HPDE6-E6E7 (cell line): ENCODE data around the gene KIFAP3.
A peak's percentile ranks its signal among the peaks of the same experiment; 100 is the strongest.
"Not testable (repeated sequence)": the region's sequence is repeated elsewhere in the genome, so short reads cannot be mapped to it uniquely, and the experiment has no call there.

Experiments used
- DNase-seq: peaks from one replicate; pipeline ENCODE4 v3.0.0; 2011; ENCODE audit warnings: missing footprints; ENCODE audit errors: extremely low spot score

KIFAP3 gene

DNA sequence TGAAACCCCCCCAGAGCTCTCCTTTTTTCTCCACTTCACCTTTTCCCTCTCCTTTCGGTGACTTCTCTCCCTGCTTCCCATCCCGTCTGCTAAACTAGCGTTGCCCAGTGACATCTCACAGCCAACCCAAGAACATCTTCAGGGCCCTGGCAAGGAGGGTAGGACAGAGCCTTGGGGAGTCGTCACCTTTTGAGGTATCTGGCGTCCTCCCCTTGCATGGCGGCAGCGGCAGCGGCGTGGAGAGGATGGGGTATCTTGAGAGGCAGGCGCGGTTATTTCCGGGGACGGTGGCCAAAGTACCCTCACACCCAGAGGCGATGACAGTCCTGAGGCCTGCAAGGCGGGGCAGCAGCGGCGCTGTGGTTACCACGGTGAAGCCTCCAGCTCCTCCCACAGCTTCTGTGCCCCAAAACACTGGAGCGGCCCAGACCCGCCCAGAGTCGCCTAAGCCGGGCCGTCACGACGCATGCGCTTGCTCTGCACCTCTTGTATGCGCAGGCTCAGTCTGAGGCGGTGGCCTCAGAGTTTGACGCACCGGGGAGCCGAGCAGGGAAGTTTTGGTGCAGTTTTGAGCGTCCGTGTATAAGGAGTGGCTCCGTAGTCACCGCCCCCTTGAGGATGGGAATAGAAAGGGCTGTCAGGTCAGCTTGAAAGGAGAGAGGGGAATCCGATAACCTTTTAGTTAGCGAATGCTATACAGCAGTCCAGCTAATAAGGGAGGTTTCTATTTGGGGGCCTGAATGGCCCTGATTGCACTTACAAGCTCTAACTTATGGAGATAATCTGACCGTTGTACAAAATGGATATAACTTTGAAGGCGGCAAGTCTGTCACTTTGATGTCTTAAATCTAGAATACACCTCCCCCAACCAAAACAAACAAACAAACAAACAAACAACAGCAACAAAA lies at the start of gene KIFAP3:
Gene KIFAP3 (minus strand): TSS at position 446 of the 908 bp plus-strand sequence. CDS start 228 bp downstream, at position 218.
- peak; percentile 96 for DNase-seq

- no peak for DNase-seq
These were observed 47.9 kb upstream of the KIFAP3 start for GRCh38 chr1:170122366-170122765.

- no peak for DNase-seq
These were observed 40.4 kb upstream of the KIFAP3 start for GRCh38 chr1:170114906-170115305.

GRCh38 chr1:170113140-170113539 lies 38.6 kb upstream of the KIFAP3 start:
- not testable (repeated sequence) for DNase-seq

DNA sequence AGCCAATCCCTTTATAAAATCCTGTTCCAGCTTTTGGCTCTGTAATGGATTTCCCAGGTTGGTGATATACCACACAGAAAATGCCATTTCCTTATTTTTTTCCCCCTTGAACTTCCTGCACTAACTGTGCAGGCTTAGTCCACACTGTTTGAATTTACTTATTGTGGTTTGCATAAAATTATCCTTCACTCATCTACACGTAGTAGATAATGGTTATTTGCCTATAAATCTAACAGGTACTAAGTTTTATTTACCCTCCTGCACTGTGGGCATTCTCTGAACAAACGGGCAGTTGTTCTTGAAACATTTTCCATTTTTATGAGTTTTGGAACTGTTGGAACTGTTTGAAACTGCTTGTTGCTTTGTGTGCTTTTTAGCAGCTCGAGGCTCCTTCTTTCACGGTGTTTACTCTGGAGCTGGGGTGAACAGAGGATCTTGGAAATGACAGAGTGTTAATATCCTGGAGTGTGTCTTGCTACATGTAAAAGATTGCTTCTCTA lies 23.0 kb upstream of the KIFAP3 start:
- DNase-seq, result no peak

DNA sequence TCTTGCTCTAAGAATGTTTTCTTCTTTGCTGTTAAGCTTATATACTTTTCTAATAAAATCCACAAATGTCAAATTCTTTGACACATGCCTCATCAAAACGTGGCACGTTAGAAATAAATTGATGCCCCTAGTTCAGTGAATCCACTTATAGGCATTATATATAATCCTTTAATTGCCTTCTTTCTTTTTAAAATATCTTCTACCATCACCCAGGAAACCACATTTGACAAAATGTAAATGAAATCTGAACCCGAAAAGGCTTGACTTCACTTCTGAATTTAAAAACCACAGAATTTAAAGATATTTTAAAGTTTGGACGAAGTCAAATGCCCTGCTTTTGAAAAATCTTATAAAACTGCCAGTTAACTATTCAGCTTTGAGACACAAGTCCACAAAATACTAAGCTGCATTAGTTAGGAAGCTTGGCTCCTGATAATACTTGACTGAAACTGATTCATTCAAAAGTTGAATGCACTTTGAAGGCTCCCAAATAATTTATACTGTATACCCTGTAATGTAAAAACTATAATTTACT lies 22.4 kb upstream of the KIFAP3 start:
- DNase-seq, result no peak

GRCh38 chr1:170095976-170096748 lies 21.7 kb upstream of the KIFAP3 start:
- DNase-seq, result no peak

DNA sequence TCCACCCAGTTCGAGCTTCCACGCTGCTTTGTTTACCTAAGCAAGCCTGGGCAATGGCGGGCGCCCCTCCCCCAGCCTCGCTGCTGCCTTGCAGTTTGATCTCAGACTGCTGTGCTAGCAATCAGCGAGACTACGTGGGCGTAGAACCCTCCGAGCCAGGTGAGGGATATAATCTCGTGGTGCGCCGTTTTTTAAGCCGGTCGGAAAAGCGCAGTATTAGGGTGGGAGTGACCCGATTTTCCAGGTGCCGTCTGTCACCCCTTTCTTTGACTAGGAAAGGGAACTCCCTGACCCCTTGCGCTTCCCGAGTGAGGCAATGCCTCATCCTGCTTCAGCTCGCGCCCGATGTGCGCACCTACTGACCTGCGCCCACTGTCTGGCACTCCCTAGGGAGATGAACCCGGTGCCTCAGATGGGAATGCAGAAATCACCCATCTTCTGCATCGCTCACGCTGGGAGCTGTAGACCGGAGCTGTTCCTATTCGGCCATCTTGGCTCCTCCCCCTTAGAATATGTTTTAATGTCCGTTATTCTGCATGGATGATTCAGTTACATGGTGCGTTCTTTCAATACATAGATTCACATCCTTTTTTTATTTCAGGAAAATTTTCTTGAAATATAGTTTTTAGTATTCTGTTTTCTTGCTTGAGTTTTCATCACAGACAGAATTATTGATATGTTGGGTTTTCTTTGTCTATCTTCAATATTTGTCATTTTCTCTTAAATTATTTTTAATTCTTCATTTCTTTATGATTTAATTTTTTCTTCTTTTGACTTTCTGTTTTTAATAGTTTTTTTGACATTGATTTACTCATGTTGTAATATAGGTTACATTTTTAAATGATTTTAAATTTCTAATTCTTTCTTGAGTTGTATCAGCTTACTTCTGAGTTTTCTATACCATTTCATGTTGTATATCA lies 20.5 kb upstream of the KIFAP3 start:
- DNase-seq, result not testable (repeated sequence)

DNA sequence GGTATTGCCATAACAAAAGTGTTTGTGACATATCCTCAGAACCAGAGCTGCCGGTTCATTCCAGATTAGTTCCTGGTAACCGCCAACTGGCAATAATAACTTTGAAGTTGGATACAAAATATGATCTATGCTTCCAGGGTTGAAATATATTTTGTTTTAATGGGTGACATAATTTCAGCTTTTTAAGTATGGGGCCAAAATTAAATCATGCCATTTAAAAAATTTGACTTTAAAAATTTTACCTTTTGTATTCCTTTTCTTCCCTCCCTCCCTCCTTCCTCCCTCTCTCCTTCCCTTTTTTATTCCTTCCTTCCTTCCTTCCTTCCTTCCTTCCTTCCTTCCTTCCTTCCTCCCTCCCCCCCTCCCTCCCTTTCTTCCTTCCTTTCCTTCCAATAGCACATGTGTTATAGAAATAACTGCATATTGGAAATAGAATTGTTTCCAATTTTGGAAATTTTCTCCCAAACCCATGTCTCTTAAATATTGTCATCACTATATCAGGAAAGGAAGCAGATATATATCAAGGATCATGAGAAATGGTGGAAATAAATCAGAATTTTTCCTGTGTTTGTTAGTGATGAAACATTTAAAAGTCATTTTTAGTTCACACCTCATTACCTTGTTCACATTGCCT lies 12.0 kb upstream of the KIFAP3 start:
- no peak for DNase-seq

DNA sequence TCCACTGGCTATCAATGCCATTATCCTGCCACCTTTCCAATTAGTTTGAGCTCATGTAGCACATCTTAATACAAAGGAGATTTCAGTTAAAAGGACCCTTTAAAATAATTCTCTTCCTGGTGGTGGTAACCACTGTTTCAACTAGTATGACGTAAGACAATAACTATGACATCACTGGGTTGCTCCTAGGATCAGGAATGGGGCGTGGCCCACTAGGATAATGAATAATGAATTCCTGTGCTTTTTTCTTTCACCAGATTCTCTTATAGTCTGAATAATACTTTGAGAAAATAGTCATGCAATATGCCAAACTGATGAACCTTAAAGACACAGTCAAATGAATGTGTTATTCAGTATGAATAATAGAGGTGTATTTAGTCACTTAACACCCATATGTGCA lies 10.6 kb upstream of the KIFAP3 start:
- DNase-seq, result no peak

DNA sequence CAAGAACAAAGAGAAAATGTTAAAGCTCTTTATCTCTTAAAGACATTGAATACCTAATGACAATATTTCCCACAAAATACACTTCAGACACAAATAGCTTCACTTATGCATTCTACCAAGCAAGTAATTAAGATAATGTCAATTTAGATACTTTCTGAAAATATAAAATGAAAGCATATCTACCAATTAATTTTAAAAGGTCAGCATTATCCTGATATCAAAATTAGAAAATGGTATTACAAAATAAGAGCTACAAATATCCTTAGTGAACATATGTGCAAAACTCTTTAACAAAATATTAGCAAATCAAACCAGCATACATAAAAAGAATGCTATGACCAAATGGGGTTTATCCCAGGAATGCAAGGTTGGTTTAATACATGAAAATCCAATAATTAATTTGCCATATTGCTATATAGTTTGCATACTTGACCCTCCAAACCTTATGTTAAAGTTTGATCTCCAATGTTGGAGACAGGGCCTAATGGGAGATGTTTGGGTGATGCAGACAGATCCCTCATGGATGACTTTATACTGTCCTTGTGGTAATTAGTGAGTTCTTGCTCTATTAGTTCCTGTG lies 4.2 kb upstream of the KIFAP3 start:
- DNase-seq, result no peak

- no peak for DNase-seq
These were observed 3.4 kb upstream of the KIFAP3 start for GRCh38 chr1:170077926-170078325.

GRCh38 chr1:170076952-170077351 lies 2.5 kb upstream of the KIFAP3 start:
- DNase-seq, result not testable (repeated sequence)

DNA sequence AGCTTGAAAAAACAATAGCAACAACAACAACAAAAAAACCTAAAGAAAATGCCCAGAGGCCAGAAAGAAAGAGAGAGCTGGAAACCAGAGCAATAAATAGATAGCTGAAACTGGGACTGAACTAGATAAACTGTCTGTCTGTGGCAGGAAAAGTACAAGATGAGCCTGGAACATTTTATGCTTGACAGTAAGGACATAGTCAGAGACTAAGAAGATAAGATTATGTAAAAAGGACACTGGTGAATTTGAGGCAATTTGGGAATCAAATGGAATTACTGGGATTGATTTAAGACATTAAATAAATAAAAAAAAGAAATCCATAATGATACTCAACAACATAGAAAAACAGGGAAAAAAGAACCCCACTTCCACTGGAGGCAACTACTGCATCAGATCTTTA lies 1.7 kb upstream of the KIFAP3 start:
- DNase-seq, result no peak

GRCh38 chr1:170075186-170075585 lies 691 bp upstream of the KIFAP3 start:
- no peak for DNase-seq

DNA sequence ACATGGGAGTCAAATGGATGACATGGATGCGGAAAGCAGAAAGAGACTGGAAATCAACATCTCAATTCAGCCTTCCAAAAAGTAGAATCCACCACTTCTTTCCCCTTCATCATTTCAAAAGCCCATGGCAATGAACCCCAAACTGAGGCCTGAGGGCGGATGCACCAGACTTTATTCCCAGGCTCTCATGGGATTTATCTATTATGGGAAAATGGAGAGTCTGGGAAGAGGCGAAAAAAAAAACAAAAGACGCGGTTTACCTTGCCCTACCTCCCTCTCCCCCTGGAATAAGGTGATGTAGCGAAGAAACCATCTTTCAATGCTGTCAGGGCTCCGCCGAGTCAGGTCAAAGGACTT lies 624 bp downstream of the KIFAP3 start:
- no peak for DNase-seq

GRCh38 chr1:170071378-170071777 lies 3.1 kb downstream of the KIFAP3 start:
- DNase-seq, result no peak

DNA sequence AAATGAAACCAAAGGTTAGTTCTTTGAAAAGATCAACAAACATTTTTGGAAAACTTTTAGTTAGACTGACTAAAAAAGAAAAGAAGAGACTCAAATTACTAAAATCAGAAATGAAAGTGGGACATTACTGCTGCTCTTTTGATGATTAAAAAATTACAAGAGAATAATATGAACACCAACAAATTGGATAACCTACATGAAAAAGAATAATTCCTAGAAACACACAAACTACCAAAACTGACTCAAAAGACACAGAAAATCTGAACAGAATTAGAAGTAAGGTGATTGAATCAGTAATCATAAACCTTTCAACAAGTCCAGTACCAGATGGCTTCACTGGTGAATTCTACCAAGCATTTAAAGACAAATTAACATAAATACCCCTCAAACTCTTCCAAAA lies 5.6 kb downstream of the KIFAP3 start:
- no peak for DNase-seq

- DNase-seq, result no peak
These were observed 7.2 kb downstream of the KIFAP3 start for GRCh38 chr1:170067253-170067819.

DNA sequence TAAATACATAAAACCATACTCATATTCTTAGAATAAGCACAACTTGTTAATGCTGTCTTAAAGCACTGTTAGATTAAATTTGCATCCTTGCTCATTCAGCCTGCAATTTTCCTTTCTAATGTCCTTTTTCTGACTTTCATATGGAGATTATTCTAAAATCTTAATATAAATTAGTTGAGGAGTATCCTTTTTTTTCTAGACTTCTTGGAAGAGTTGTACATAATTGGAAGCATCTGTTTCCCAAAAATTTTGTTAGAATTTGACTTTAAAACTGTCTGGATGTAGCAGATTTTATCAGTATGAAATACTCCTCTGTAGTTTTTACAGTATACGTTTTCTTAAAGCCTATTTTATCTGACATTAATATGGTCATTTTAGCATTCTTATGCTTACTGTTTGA lies 9.7 kb downstream of the KIFAP3 start:
- DNase-seq, result no peak
